OCI-LY7 (cell line): ENCODE data around the gene ST14. TPM values are rescaled to one million over a fixed set of nuclear protein-coding genes. Genes with fewer than 3 reads are reported as not detected.

Experiments
- BruUV-seq: library from RNA; stranded (reverse); fragments of 400-500 nt; replicated peaks from 2 replicates; lab custom pipeline; 2021; lab: Mats Ljungman, UMichigan
- CTCF ChIA-PET: fragments of 300-600 bp; sonication (Branson Sonifier 250); formaldehyde crosslinking; loops from one replicate; lab custom pipeline; 2022; ENCODE audit warnings: antibody characterized with exemption; ENCODE audit not compliant: unreplicated experiment; lab: Charles Lee
- POLR2A ChIA-PET: fragments of 300-600 bp; sonication (Branson Sonifier 250); formaldehyde crosslinking; loops from one replicate; lab custom pipeline; 2022; ENCODE audit warnings: antibody characterized with exemption; lab: Charles Lee
- DNase-seq: peaks from one replicate; pipeline ENCODE4 v3.0.0-alpha.2; 2015; ENCODE audit warnings: low spot score
- H2AFZ ChIP-seq: fragments of 200-600 bp; sonication (generic), shearing (Covaris generic); 2 replicates; pipeline ENCODE4 v1.6.1; 2014; ENCODE audit warnings: mild to moderate bottlenecking, antibody characterized with exemption, low read length, moderate library complexity
- H3K27ac ChIP-seq: fragments of 200-600 bp; sonication (generic); 2 replicates; pipeline ENCODE4 v1.5.1; 2014; ENCODE audit warnings: mixed run types, low read depth, mild to moderate bottlenecking, moderate library complexity, low read length, inconsistent platforms; ENCODE audit not compliant: poor library complexity, severe bottlenecking
- H3K36me3 ChIP-seq: fragments of 200-600 bp; sonication (generic); 2 replicates; pipeline ENCODE4 v1.6.1; 2014; ENCODE audit warnings: mild to moderate bottlenecking, antibody characterized with exemption, low read length, moderate library complexity, mixed read lengths; ENCODE audit not compliant: insufficient read depth
- H3K4me1 ChIP-seq: fragments of 200-600 bp; sonication (generic); 2 replicates; pipeline ENCODE4 v1.5.1; 2014; ENCODE audit warnings: mild to moderate bottlenecking, low read length; ENCODE audit not compliant: insufficient read depth, poor library complexity, severe bottlenecking
- H3K4me2 ChIP-seq: fragments of 200-600 bp; sonication (generic); 2 replicates; pipeline ENCODE4 v1.6.1; 2014; ENCODE audit warnings: mild to moderate bottlenecking, low read length
- H3K4me3 ChIP-seq: fragments of 200-600 bp; sonication (generic); 2 replicates; pipeline ENCODE4 v1.5.1; 2014; ENCODE audit warnings: mild to moderate bottlenecking, low read depth, low read length; ENCODE audit not compliant: poor library complexity, severe bottlenecking
- H3K79me2 ChIP-seq: fragments of 200-600 bp; sonication (generic); 2 replicates; pipeline ENCODE4 v1.6.1; 2016; ENCODE audit warnings: low read depth, mild to moderate bottlenecking, low read length, moderate library complexity, mixed read lengths; ENCODE audit not compliant: insufficient read depth
- H3K9me2 ChIP-seq: fragments of 200-600 bp; sonication (generic); 2 replicates; pipeline ENCODE4 v1.6.1; 2016; ENCODE audit warnings: mild to moderate bottlenecking, low read length, mixed read lengths; ENCODE audit not compliant: insufficient read depth
- H3K9me3 ChIP-seq: fragments of 200-600 bp; sonication (generic); 2 replicates; pipeline ENCODE4 v1.6.1; 2014; ENCODE audit warnings: mild to moderate bottlenecking, mixed run types, low read length, mixed read lengths
- H4K20me1 ChIP-seq: fragments of 200-600 bp; sonication (generic); 2 replicates; pipeline ENCODE4 v1.6.1; 2014; ENCODE audit warnings: mild to moderate bottlenecking, antibody characterized with exemption, low read length, moderate library complexity, mixed read lengths; ENCODE audit not compliant: insufficient read depth
- CTCF ChIP-seq: fragments of 200-600 bp; sonication (generic); conservative IDR thresholded peaks from 2 replicates; pipeline ENCODE4 v1.5.1; 2014; ENCODE audit warnings: mild to moderate bottlenecking, antibody characterized with exemption, low read length, moderate library complexity, mixed read lengths
- EZH2phosphoT487 ChIP-seq: fragments of 200-600 bp; sonication (generic); IDR thresholded peaks from 2 replicates; pipeline ENCODE4 v1.6.1; 2018; ENCODE audit warnings: low read depth, borderline replicate concordance, mild to moderate bottlenecking, mixed run types, antibody characterized with exemption, low read length, moderate library complexity, mixed read lengths
- intact Hi-C: fragments of 100-400 bp; cut with micrococcal nuclease; formaldehyde crosslinking; loops from one replicate; pipeline ENCODE4 v1.10.0; 2022; ENCODE audit not compliant: unreplicated experiment
- total RNA-seq, 2 experiments: library from RNA; depleted of rRNA in 1 of 2; stranded (reverse); fragments of >200 nt in 1 of 2; shearing (Covaris generic) in 1 of 2; gene quantifications; 2 replicates each; pipeline ENCODE4 v1.2.3, GENCODE V29; 2014 to 2022

Gene ST14
- total RNA-seq, 2 experiments from 2014 or later, result 98.0 to 135 TPM

- intact Hi-C loops, result loop anchor here (2.0 kb wide), 1 partner anchor 197 kb away; no protein-coding TSS in a partner anchor
- H3K9me2 ChIP-seq, result no peaks in the 10 kb centered on the region
- no peaks in the 10 kb centered on the region for H4K20me1 ChIP-seq
- BruUV-seq, result no TSS peak
- DNase-seq, result no peak
- TF ChIP-seq CTCF (no peak), EZH2phosphoT487 (no peak)
- H3K36me3 ChIP-seq, result peaks cover 82% of the 10 kb centered on the region
- H3K4me1 ChIP-seq, result peaks cover 77% of the 10 kb centered on the region
- H3K4me2 ChIP-seq, result peak overlapping the region; percentile 82
- H3K27ac ChIP-seq, result peak overlapping the region; percentile 90
- H3K79me2 ChIP-seq, result peaks cover 57% of the 10 kb centered on the region
- ChIA-PET CTCF (interaction anchor here (1.4 to 2.0 kb wide), 2 partner anchors 12 to 13 kb away, joined by 3 to 5 read pairs; no protein-coding TSS in a partner anchor), POLR2A (interaction anchor here (1.4 to 6.0 kb wide), 8 partner anchors 11 to 169 kb away, joined by 4 to 43 read pairs (median 10); partner anchors contain the start of gene PRDM10)
- H2AFZ ChIP-seq, result no peak overlapping the region
- H3K4me3 ChIP-seq, result no peak overlapping the region
- H3K9me3 ChIP-seq, result no peaks in the 10 kb centered on the region; the same call in 1 of the 2 replicates
These were observed 39.5 kb upstream of the ST14 start for GRCh38 chr11:130120045-130120444.

GRCh38 chr11:130121445-130121978, 38.1 kb upstream of the ST14 start:
- Histone ChIP-seq H3K79me2 (peaks cover 42% of the 10 kb centered on the region), H2AFZ (no peak overlapping the region), H3K9me3 (no peaks in the 10 kb centered on the region; the same call in 1 of the 2 replicates), H3K27ac (peak overlapping the region; percentile 51), H3K4me3 (peak overlapping the region; percentile 1), H4K20me1 (no peaks in the 10 kb centered on the region), H3K4me1 (peaks cover 62% of the 10 kb centered on the region), H3K9me2 (no peaks in the 10 kb centered on the region), H3K36me3 (peaks cover 83% of the 10 kb centered on the region), H3K4me2 (peak overlapping the region; percentile 47)
- no TSS peak for BruUV-seq
- ChIA-PET CTCF (interaction anchor here (1.1 to 2.0 kb wide), 2 partner anchors 10 to 25 kb away, joined by 3 to 5 read pairs; no protein-coding TSS in a partner anchor), POLR2A (interaction anchor here (0.5 to 6.0 kb wide), 15 partner anchors 10 to 1222 kb away, joined by 3 to 43 read pairs (median 3); partner anchors contain the start of gene PRDM10)
- intact Hi-C loops, result loop anchor here (2.0 kb wide), 1 partner anchor 199 kb away; no protein-coding TSS in a partner anchor
- no peak for DNase-seq
- TF ChIP-seq CTCF (no peak), EZH2phosphoT487 (no peak)

GRCh38 chr11:130122141-130122575, 37.4 kb upstream of the ST14 start:
- peaks cover 55% of the 10 kb centered on the region for H3K4me1 ChIP-seq
- peaks cover 83% of the 10 kb centered on the region for H3K36me3 ChIP-seq
- BruUV-seq, result no TSS peak
- peak overlapping the region; percentile 51 for H3K27ac ChIP-seq
- peak; percentile 41 for DNase-seq
- H3K4me2 ChIP-seq, result peak overlapping the region; percentile 47
- H3K4me3 ChIP-seq, result no peak overlapping the region
- H3K9me2 ChIP-seq, result no peaks in the 10 kb centered on the region
- intact Hi-C loops, result no loop called here
- ChIA-PET CTCF (interaction anchor here (1.1 kb wide), 1 partner anchor 24 kb away, joined by 3 read pairs; no protein-coding TSS in a partner anchor), POLR2A (interaction anchor here (0.6 to 6.0 kb wide), 13 partner anchors 9 to 200 kb away, joined by 3 to 43 read pairs (median 3); no protein-coding TSS in a partner anchor)
- H3K9me3 ChIP-seq, result no peaks in the 10 kb centered on the region
- TF ChIP-seq CTCF, result no peak
- TF ChIP-seq EZH2phosphoT487, result no peak
- H3K79me2 ChIP-seq, result peaks cover 35% of the 10 kb centered on the region
- no peak overlapping the region for H2AFZ ChIP-seq
- H4K20me1 ChIP-seq, result no peaks in the 10 kb centered on the region
